OCI-LY1 (cell line): ENCODE measurements around the gene OLFML2B.

ENCODE experiments used
- EZH2 ChIP-seq: fragments of 200-600 bp; sonication (generic), shearing (Covaris generic); IDR thresholded peaks from 2 replicates; pipeline ENCODE4 v1.8.0; 2017; ENCODE audit warnings: borderline replicate concordance, mixed run types, mild to moderate bottlenecking, antibody characterized with exemption, low read length, moderate library complexity, mixed read lengths
- TF ChIP-seq, protein P1 (sequence below): fragments of 200-600 bp; sonication (generic), shearing (Covaris generic); IDR thresholded peaks from 2 replicates; pipeline ENCODE4 v1.5.1; 2017; ENCODE audit warnings: mild to moderate bottlenecking, antibody characterized with exemption, low read length, moderate library complexity, mixed read lengths

GRCh38 chr1:161987872-161988271 is 35.8 kb downstream of the OLFML2B start:
- TF ChIP-seq EZH2, result no peak
- TF ChIP-seq, protein P1, sequence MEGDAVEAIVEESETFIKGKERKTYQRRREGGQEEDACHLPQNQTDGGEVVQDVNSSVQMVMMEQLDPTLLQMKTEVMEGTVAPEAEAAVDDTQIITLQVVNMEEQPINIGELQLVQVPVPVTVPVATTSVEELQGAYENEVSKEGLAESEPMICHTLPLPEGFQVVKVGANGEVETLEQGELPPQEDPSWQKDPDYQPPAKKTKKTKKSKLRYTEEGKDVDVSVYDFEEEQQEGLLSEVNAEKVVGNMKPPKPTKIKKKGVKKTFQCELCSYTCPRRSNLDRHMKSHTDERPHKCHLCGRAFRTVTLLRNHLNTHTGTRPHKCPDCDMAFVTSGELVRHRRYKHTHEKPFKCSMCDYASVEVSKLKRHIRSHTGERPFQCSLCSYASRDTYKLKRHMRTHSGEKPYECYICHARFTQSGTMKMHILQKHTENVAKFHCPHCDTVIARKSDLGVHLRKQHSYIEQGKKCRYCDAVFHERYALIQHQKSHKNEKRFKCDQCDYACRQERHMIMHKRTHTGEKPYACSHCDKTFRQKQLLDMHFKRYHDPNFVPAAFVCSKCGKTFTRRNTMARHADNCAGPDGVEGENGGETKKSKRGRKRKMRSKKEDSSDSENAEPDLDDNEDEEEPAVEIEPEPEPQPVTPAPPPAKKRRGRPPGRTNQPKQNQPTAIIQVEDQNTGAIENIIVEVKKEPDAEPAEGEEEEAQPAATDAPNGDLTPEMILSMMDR, result no peak
